T-cell (primary cell): ENCODE data around the gene RPL31. TPM values are rescaled to one million over a fixed set of nuclear protein-coding genes. Genes with fewer than 3 reads are reported as not detected.
A peak's percentile ranks its signal among the peaks of the same experiment; 100 is the strongest.

Source experiments
- ATAC-seq, 4 experiments: fragments of 200-7000 bp in 3 of 4; fragments of 150-1000 bp in 1 of 4; cut with Tn5 transposase; replicated peaks in 1 of 4; 1 replicate in 3 of 4; 2 replicates in 1 of 4; pipeline ENCODE4 v1.10.0; 2021; ENCODE audit warnings: moderate library complexity in 3 of 4, mild to moderate bottlenecking in 2 of 4, moderate number of reproducible peaks in 1 of 4
- CTCF ChIA-PET, 2 donors: fragments of 300-600 bp; sonication (Branson Sonifier 250); formaldehyde crosslinking; loops; one replicate each; lab custom pipeline; 2022; ENCODE audit warnings: antibody characterized with exemption in 2 of 2; lab: Charles Lee
- POLR2A ChIA-PET, 2 donors: fragments of 300-600 bp; sonication (Branson Sonifier 250); formaldehyde crosslinking; loops; one replicate each; lab custom pipeline; 2022; ENCODE audit warnings: antibody characterized with exemption in 2 of 2; lab: Charles Lee
- DNase-seq, 35 experiments: peaks; one replicate each; pipeline versions ENCODE4 v3.0.0 to v3.0.0-alpha.2; 2013 to 2023
- H3K27ac ChIP-seq: one replicate; pipeline ENCODE4 v1.5.1; 2013; ENCODE audit warnings: low read length
- H3K27me3 ChIP-seq, 2 experiments: replicated peaks in 1 of 2; 1 replicate in 1 of 2; 2 replicates in 1 of 2; pipeline versions ENCODE4 v1.6.1 to v1.7.0; 2013; ENCODE audit warnings: low read length in 1 of 2, mixed read lengths in 1 of 2; ENCODE audit not compliant: control insufficient read depth in 2 of 2, insufficient read depth in 2 of 2; ENCODE audit errors: extremely low read depth in 1 of 2
- H3K36me3 ChIP-seq, 2 donors: 1 replicate in 1 of 2; 2 replicates in 1 of 2; pipeline versions ENCODE4 v1.6.1 to v1.7.0; 2013; ENCODE audit warnings: low read length in 1 of 2; ENCODE audit not compliant: control insufficient read depth in 2 of 2, insufficient read depth in 1 of 2; ENCODE audit errors: extremely low read depth in 1 of 2
- H3K4me1 ChIP-seq, 2 experiments: 1 replicate in 1 of 2; 2 replicates in 1 of 2; pipeline versions ENCODE4 v1.6.1 to v1.7.0; 2013; ENCODE audit warnings: low read length in 2 of 2, mixed read lengths in 1 of 2; ENCODE audit not compliant: insufficient read depth in 2 of 2, control insufficient read depth in 1 of 2; ENCODE audit errors: extremely low read depth in 1 of 2
- H3K4me3 ChIP-seq, 2 donors: 1 replicate in 1 of 2; 2 replicates in 1 of 2; pipeline versions ENCODE4 v1.5.1 to v1.7.0; 2013; ENCODE audit warnings: mild to moderate bottlenecking in 2 of 2, low read length in 1 of 2, moderate library complexity in 1 of 2; ENCODE audit not compliant: control insufficient read depth in 1 of 2; ENCODE audit errors: extremely low read depth in 1 of 2
- H3K9me3 ChIP-seq: 2 replicates; pipeline ENCODE4 v1.7.0; 2013
- H3K27ac Mint-ChIP-seq, 2 donors: one replicate each; pipeline ENCODE4 v1.8.0; 2020 to 2021; ENCODE audit warnings: mild to moderate bottlenecking in 2 of 2, mixed read lengths in 2 of 2
- H3K27me3 Mint-ChIP-seq, 2 donors: one replicate each; pipeline ENCODE4 v1.8.0; 2021 to 2022; ENCODE audit warnings: mixed read lengths in 2 of 2
- H3K36me3 Mint-ChIP-seq: one replicate; pipeline ENCODE4 v1.8.0; 2021; ENCODE audit warnings: mixed read lengths
- H3K4me1 Mint-ChIP-seq, 3 donors: one replicate each; pipeline ENCODE4 v1.8.0; 2020 to 2022; ENCODE audit warnings: mixed read lengths in 3 of 3, mild to moderate bottlenecking in 1 of 3
- H3K4me3 Mint-ChIP-seq, 3 donors: one replicate each; pipeline ENCODE4 v1.8.0; 2020 to 2022; ENCODE audit warnings: mild to moderate bottlenecking in 3 of 3, mixed read lengths in 3 of 3, moderate library complexity in 3 of 3
- H3K9me3 Mint-ChIP-seq, 3 donors: one replicate each; pipeline ENCODE4 v1.8.0; 2020 to 2022; ENCODE audit warnings: mixed read lengths in 3 of 3
- WGBS: methylation state at CpG from one replicate; pipeline ENCODE4 v1.1.5; 2013; ENCODE audit warnings: missing lambda C conversion rate; ENCODE audit not compliant: insufficient coverage; 5-methylcytosine and 5-hydroxymethylcytosine counted together
- total RNA-seq, 35 experiments: library from RNA in 6 of 35; stranded (reverse) in 6 of 35; fragments of 120-200 nt in 1 of 35; gene quantifications; one replicate each; pipeline versions ENCODE4 v1.2.1 to v1.2.4 and lab custom pipeline; 2013 to 2026

The RPL31 gene
- total RNA-seq, 5 donors from 2014 or later (not counting 1 experiment from before 2014, with no cell fraction given): 1,802 to 2,371 (median 2,279) TPM

GRCh38 chr2:101004620-101005325 lies 2.7 kb downstream of the RPL31 start:
- Histone ChIP-seq H3K4me1 (peaks cover 10 to 31% of the 10 kb centered on the region in 2 experiments), H3K27me3 (no peaks in the 10 kb centered on the region), H3K36me3 (peaks cover 4 to 52% of the 10 kb centered on the region in 2 donors), H3K27ac (peak overlapping the region; percentile 2), H3K9me3 (no peaks in the 10 kb centered on the region), H3K4me3 (no peak overlapping the region)
- peaks cover 55 to 62% (median 58%) of the 10 kb centered on the region in 3 donors for H3K4me1 Mint-ChIP-seq
- no peaks in the 10 kb centered on the region for H3K27me3 Mint-ChIP-seq
- CTCF ChIA-PET: interaction anchor here in 1 of 2 donors (0.7 kb wide), 1 partner anchor 1236 kb away, joined by 3 read pairs; no protein-coding TSS in a partner anchor
- ATAC-seq: no peak
- POLR2A ChIA-PET: no interaction called here
- H3K4me3 Mint-ChIP-seq: peak overlapping the region; percentile 88 to 96 (median 95)
- 77% methylated on average over 8 of the region's 12 CpGs for WGBS
- H3K36me3 Mint-ChIP-seq: peaks cover 49% of the 10 kb centered on the region
- no peaks in the 10 kb centered on the region for H3K9me3 Mint-ChIP-seq
- peak overlapping the region; percentile 96 to 97 for H3K27ac Mint-ChIP-seq
- DNase-seq: no peak

DNA sequence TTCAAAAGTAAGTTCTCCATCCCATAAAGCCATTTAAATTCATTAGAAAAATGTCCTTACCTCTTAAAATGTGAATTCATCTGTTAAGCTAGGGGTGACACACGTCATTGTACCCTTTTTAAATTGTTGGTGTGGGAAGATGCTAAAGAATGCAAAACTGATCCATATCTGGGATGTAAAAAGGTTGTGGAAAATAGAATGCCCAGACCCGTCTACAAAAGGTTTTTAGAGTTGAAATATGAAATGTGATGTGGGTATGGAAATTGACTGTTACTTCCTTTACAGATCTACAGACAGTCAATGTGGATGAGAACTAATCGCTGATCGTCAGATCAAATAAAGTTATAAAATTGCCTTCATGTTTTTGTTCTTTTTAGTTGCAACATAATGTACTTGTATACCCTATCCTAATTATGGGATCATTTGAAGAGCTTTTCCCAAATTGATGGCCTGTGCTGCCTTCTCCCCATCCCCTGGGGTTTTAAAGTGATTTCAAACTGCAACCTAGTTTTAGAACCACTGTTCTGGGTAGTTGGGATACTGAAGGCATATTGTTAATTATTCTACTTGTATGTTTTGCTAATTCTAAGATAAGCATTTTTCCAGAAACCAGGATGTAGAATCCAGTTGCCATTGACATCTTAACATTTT lies 4.1 kb downstream of the RPL31 start:
- Mint-ChIP-seq H3K9me3 (no peaks in the 10 kb centered on the region), H3K4me1 (peaks cover 55 to 62% (median 57%) of the 10 kb centered on the region in 3 donors), H3K4me3 (no peak overlapping the region), H3K27me3 (no peaks in the 10 kb centered on the region), H3K27ac (peak overlapping the region; percentile 23 to 47), H3K36me3 (peaks cover 53% of the 10 kb centered on the region)
- Histone ChIP-seq H3K27me3 (no peaks in the 10 kb centered on the region), H3K4me1 (peaks cover 10 to 31% of the 10 kb centered on the region in 2 experiments), H3K36me3 (peaks cover 4 to 63% of the 10 kb centered on the region in 2 donors), H3K27ac (no peak overlapping the region), H3K9me3 (no peaks in the 10 kb centered on the region), H3K4me3 (no peak overlapping the region)
- CTCF ChIA-PET: interaction anchor here in 1 of 2 donors (0.6 kb wide), 1 partner anchor 8 kb away, joined by 6 read pairs; no protein-coding TSS in a partner anchor
- no peak for DNase-seq
- WGBS: 50% methylated on average over 1 of the region's 4 CpGs
- POLR2A ChIA-PET: no interaction called here
- ATAC-seq: no peak

GRCh38 chr2:101007415-101008345 lies 5.6 kb downstream of the RPL31 start:
- Mint-ChIP-seq H3K4me3 (no peak overlapping the region), H3K4me1 (peaks cover 54 to 63% (median 57%) of the 10 kb centered on the region in 3 donors), H3K36me3 (peaks cover 51% of the 10 kb centered on the region), H3K27me3 (no peaks in the 10 kb centered on the region), H3K27ac (peak overlapping the region in 1 of 2 donors; percentile 3), H3K9me3 (no peaks in the 10 kb centered on the region)
- peaks cover 10 to 25% of the 10 kb centered on the region in 2 experiments for H3K4me1 ChIP-seq
- no peaks in the 10 kb centered on the region for H3K27me3 ChIP-seq
- POLR2A ChIA-PET: interaction anchor here in 1 of 2 donors (0.5 kb wide), 1 partner anchor 1555 kb away, joined by 3 read pairs; no protein-coding TSS in a partner anchor
- WGBS: 94% methylated on average over 7 of the region's 11 CpGs
- no peak overlapping the region for H3K27ac ChIP-seq
- H3K36me3 ChIP-seq: peaks cover 4 to 68% of the 10 kb centered on the region in 2 donors
- no peaks in the 10 kb centered on the region for H3K9me3 ChIP-seq
- ATAC-seq (no peak), DNase-seq (no peak)
- no peak overlapping the region for H3K4me3 ChIP-seq
- CTCF ChIA-PET: interaction anchor here in 1 of 2 donors (1.4 kb wide), 1 partner anchor 198 kb away, joined by 4 read pairs; no protein-coding TSS in a partner anchor

- H3K9me3 Mint-ChIP-seq: no peaks in the 10 kb centered on the region
- no peaks in the 10 kb centered on the region for H3K27me3 ChIP-seq
- H3K4me1 ChIP-seq: no peaks in the 10 kb centered on the region
- no peaks in the 10 kb centered on the region for H3K9me3 ChIP-seq
- peaks cover 22 to 29% (median 23%) of the 10 kb centered on the region in 3 donors for H3K4me1 Mint-ChIP-seq
- H3K27ac Mint-ChIP-seq: peak overlapping the region in 1 of 2 donors; percentile 55
- H3K36me3 ChIP-seq: peaks cover 4 to 42% of the 10 kb centered on the region in 2 donors
- ChIA-PET CTCF (interaction anchor here in 1 of 2 donors (0.7 kb wide), 1 partner anchor 402 kb away, joined by 4 read pairs; no protein-coding TSS in a partner anchor), POLR2A (interaction anchor here in 1 of 2 donors (0.6 kb wide), 1 partner anchor 497 kb away, joined by 3 read pairs; no protein-coding TSS in a partner anchor)
- no peak overlapping the region for H3K4me3 Mint-ChIP-seq
- DNase-seq: no peak
- H3K4me3 ChIP-seq: no peak overlapping the region
- H3K27ac ChIP-seq: no peak overlapping the region
- 86% methylated on average over 4 of the region's 10 CpGs for WGBS
- no peak for ATAC-seq
- H3K36me3 Mint-ChIP-seq: peaks cover 23% of the 10 kb centered on the region
- H3K27me3 Mint-ChIP-seq: no peaks in the 10 kb centered on the region
These were observed 9.1 kb downstream of the RPL31 start for GRCh38 chr2:101011152-101011551.

DNA sequence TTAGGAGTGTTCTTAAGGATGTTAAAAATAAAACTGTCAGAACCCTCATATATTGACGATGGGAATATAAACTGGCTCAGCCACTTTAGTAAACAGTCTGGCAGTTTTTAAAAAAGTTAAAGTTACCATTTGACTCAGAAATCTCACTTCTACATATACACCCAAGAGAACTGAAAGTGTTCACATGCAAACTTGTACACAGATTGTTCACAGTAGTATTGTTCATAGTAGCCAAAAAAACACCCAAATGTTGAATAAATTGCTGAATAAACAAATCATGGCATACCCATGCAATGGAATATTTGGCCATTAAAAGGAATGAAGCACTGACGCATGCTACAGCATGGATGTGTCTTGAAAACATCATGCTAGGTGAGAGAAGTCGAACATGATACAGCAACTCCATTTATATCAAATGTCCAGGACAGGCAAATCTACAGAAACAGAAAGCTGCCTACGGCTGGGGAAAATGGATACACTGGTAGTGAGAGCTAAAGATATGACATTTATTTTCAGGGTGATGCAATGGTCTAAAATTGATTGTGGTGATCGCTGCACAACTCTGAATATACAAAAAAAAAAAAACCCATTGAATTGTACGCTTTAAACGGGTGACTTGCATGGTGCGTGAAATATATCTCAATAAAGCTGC lies 10.1 kb downstream of the RPL31 start:
- H3K4me3 Mint-ChIP-seq: no peak overlapping the region
- CTCF ChIA-PET: interaction anchor here (0.6 to 1.6 kb wide), 19 partner anchors 8 to 1163 kb away, joined by 3 to 42 read pairs (median 3); partner anchors contain the start of genes CREG2 (in 1 of the 2), PDCL3 (in 1 of the 2) and RPL31 (in 1 of the 2)
- POLR2A ChIA-PET: interaction anchor here (0.6 to 1.0 kb wide), 4 partner anchors 9 to 498 kb away, joined by 3 read pairs; no protein-coding TSS in a partner anchor
- Histone ChIP-seq H3K36me3 (peaks cover 0 to 31% of the 10 kb centered on the region in 2 donors), H3K27me3 (no peaks in the 10 kb centered on the region), H3K27ac (no peak overlapping the region), H3K4me3 (no peak overlapping the region), H3K9me3 (no peaks in the 10 kb centered on the region), H3K4me1 (no peaks in the 10 kb centered on the region)
- peaks cover 21% of the 10 kb centered on the region for H3K36me3 Mint-ChIP-seq
- peak overlapping the region; percentile 4 to 18 for H3K27ac Mint-ChIP-seq
- no CpG with 5 or more reads among the region's 8 CpGs for WGBS
- no peaks in the 10 kb centered on the region for H3K9me3 Mint-ChIP-seq
- ATAC-seq: no peak
- no peaks in the 10 kb centered on the region for H3K27me3 Mint-ChIP-seq
- peaks cover 18 to 24% (median 20%) of the 10 kb centered on the region in 3 donors for H3K4me1 Mint-ChIP-seq
- DNase-seq: no peak
